ENCODE measurements around the gene CYP4F8.
A peak's percentile ranks its signal among the peaks of the same experiment; 100 is the strongest.
"Not testable (repeated sequence)": the region's sequence is repeated elsewhere in the genome, so short reads cannot be mapped to it uniquely, and the experiment has no call there.

The CYP4F8 gene, protein sequence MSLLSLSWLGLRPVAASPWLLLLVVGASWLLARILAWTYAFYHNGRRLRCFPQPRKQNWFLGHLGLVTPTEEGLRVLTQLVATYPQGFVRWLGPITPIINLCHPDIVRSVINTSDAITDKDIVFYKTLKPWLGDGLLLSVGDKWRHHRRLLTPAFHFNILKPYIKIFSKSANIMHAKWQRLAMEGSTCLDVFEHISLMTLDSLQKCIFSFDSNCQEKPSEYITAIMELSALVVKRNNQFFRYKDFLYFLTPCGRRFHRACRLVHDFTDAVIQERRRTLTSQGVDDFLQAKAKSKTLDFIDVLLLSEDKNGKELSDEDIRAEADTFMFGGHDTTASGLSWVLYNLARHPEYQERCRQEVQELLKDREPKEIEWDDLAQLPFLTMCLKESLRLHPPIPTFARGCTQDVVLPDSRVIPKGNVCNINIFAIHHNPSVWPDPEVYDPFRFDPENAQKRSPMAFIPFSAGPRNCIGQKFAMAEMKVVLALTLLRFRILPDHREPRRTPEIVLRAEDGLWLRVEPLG

DNA sequence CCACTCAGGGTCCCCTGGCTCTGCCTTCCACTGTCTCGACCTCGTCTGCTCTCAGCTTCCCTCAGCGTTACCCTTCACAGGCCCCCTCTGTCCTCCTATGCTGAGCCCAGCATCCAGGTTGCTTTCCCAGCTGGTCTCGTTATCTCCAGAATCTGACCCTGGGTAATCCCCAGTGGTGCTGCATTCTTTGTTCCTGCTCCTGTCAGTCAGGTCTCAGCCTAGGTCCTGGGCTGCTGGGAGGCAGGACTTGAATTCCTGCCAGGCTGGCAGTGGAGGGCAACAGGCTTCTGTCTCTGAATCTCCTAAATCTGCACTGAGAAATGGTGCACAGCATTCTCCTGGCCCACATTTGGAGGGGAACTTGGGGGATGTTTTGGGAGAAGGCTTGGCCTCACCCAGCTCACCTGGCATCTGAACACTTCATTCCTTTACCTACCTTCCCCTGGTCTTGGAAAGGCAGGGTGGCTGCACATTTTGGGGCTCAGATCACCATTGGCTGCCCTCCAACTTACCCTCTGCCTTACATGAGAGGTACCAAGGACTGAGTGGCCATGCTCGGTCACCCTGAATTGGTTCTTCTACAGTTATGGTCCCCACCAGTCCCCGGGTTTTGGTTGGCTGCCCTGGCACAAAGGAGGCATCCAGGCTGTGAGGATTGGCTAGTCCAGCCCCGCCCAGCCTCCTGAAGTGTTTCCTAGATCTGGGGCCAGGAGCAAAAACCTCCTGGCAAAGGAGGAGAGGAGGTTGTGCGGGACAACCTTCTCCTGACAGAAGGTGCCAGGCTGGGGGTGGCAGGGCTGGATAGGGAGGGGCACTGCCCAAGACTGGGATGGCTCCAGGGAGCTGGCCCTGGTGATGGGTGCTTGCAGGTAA lies at the start of gene CYP4F8:
Gene CYP4F8 (plus strand): TSS at position 712 of the 873 bp plus-strand sequence. CDS start 399 bp downstream, outside the sequence.
- DNase-seq (ENCODE audit: low spot score) = no peak

DNA sequence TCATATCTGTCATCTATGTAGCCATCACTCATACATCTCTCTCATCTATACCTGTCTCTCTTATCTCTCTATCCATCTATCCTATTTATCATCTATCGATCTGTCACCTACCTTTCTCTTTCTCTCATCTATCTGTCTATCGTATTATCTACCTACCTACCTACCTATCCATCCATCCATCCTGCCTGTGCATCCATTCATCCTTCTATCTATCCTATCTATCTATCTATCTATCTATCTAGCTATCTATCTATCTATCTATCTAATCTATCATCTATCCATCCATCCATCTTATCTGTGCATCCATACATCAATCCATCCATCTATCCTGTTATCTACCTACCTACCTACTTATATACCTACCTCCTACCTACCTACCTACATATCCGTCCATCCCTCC lies 44.6 kb upstream of the CYP4F8 start:
- no peak for DNase-seq (ENCODE audit: low spot score)

DNA sequence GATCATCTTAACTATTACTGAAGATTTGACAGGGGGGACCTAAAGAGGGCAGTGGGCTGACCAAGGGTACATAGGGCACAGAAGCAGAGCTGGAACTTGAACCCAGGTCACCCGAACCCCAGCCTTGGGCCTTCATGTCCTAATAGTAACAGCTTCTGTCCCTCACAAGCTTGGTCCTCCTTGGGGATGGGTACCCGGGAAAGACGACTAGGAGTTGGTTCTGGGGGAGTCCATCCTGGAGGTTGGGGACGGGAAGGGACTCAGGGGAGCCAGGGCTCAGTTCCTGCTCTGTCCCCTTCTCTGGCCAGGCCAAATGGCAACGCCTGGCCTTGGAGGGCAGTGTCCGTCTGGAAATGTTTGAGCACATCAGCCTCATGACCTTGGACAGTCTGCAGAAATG lies 39.6 kb upstream of the CYP4F8 start:
- DNase-seq (ENCODE audit: low spot score) = no peak

DNA sequence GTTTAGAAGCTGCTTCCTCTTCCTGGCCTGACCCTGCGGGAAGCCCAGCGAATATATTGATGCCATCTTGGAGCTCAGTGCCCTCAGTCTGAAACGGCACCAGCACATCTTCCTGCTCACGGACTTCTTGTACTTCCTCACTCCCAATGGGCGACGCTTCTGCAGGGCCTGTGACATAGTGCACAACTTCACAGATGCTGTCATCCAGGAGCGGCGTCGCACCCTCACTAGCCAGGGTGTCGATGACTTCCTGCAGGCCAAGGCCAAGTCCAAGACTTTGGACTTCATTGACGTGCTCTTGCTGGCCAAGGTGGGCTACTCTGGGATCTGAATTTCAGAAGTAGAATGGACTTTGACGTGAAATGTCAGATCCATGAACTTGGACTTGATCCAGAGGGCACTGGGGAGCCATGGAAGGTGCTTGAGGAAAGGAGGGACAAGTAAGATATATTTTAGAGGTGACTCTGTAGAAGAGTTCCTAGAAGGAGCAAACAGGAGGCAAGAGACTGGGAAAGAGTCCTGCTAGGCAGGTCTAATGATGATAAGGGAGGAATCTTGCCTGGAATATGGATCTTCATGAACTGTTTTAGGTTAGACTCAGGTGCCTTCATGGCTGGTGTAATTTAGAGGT lies 38.4 kb upstream of the CYP4F8 start:
- no peak for DNase-seq (ENCODE audit: low spot score)

GRCh38 chr19:15577184-15577771 lies 37.7 kb upstream of the CYP4F8 start:
- DNase-seq (ENCODE audit: low spot score) = no peak

- no peak for DNase-seq (ENCODE audit: low spot score)
These were observed 31.7 kb upstream of the CYP4F8 start for GRCh38 chr19:15583346-15583745.

GRCh38 chr19:15584095-15584494 lies 30.9 kb upstream of the CYP4F8 start:
- no peak for DNase-seq (ENCODE audit: low spot score)

DNA sequence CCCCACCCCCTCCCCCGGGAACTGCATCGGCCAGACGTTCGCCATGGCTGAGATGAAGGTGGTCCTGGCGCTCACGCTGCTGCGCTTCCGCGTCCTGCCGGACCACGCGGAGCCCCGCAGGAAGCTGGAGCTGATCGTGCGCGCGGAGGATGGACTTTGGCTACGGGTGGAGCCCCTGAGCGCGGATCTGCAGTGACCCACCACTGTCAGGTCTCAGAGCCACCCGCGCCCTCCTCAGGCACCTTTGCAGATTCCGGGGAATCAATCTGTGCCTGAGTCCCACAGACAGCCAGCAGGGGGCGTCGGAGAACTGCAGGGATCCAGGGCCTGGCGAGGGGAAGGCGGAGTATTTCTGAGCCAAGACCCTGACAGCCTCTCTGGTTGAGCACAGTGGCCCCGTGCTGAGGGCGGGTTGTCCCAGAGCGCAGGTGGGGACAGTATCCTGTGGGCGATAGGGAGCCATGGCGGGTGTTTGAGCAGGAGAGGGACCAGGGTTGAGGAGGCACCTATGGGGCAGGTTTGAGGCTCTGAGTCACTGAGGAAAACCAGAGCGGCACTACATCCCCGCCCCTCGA lies 30.4 kb upstream of the CYP4F8 start:
- peak; percentile 69 for DNase-seq (ENCODE audit: low spot score)

DNA sequence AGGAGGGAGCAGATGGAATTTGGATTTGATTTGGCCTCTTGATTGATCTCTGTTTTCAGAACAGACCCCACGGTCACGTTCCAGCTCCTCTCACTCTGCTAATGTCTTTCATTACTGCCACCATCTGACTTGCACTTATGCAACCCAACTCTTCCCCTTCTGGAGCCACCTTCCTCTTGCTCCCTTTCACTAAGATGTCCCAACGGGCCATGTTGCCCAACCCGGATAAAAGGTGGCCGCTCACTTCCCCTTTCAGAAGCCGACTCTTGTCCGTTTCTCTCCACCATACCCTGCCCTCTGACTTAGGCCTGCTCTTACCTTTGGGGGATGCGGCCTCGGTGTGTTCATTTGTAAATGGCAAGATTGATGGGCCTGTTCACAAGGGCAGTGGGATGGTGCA lies 27.4 kb upstream of the CYP4F8 start:
- DNase-seq (ENCODE audit: low spot score) = no peak

- DNase-seq (ENCODE audit: low spot score) = no peak
These were observed 26.8 kb upstream of the CYP4F8 start for GRCh38 chr19:15588265-15588664.

DNA sequence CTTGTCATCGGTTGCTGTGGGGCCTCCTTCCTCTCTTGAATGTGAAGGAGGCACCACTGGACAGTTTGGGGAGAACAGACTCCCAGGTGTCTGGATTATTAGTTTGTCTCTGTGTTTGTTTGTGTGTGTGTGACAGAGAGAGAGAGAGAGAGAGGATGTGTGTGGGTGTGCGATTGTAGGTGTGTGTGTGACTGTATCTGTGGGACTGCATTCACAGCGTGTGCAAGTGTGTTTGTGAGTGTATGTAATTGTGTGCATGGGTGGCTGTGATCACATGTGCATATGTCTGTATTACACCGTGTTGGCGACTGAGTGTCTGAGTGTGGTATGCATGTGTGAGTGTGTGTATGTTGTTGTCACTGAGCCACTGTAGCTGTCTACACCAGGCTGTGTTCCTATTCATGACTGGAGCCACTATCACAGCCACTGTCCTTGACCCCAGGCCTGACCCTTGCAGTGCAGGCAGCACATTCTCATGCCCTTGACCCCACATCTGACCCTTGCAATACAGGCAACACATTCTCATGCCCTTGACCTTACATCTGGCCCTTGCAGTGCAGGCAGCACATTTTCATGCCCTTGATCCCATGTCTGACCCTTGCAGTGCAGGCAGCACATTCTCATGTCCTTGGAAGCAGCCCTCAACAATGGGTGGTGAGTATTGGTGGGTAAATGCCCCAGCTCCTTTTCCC lies 25.1 kb upstream of the CYP4F8 start:
- no peak for DNase-seq (ENCODE audit: low spot score)

GRCh38 chr19:15591796-15592195 lies 23.2 kb upstream of the CYP4F8 start:
- DNase-seq (ENCODE audit: low spot score) = no peak

DNA sequence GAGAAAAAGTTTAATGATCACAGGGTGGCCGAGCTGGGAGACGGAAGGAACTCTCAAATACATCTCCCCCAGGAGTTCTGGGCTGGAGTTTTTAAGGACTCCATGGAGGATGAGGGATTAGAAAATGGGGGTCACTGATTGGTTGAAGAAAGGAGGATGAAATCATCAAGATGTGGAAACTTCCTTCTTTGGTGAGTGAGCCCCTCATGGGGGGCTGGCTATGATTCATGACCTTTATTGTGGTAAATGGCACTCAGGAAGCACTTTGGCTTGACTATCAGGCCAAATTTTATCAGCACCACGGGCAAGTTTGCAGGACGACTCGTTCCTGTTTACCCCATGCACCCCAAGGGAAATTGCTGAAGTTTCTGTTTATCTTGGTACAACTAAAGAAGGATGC lies 22.5 kb upstream of the CYP4F8 start:
- not testable (repeated sequence) for DNase-seq (ENCODE audit: low spot score)

- not testable (repeated sequence) for DNase-seq (ENCODE audit: low spot score)
These were observed 21.3 kb upstream of the CYP4F8 start for GRCh38 chr19:15593766-15594165.

- no peak for DNase-seq (ENCODE audit: low spot score)
These were observed 19.9 kb upstream of the CYP4F8 start for GRCh38 chr19:15595069-15595468.

DNA sequence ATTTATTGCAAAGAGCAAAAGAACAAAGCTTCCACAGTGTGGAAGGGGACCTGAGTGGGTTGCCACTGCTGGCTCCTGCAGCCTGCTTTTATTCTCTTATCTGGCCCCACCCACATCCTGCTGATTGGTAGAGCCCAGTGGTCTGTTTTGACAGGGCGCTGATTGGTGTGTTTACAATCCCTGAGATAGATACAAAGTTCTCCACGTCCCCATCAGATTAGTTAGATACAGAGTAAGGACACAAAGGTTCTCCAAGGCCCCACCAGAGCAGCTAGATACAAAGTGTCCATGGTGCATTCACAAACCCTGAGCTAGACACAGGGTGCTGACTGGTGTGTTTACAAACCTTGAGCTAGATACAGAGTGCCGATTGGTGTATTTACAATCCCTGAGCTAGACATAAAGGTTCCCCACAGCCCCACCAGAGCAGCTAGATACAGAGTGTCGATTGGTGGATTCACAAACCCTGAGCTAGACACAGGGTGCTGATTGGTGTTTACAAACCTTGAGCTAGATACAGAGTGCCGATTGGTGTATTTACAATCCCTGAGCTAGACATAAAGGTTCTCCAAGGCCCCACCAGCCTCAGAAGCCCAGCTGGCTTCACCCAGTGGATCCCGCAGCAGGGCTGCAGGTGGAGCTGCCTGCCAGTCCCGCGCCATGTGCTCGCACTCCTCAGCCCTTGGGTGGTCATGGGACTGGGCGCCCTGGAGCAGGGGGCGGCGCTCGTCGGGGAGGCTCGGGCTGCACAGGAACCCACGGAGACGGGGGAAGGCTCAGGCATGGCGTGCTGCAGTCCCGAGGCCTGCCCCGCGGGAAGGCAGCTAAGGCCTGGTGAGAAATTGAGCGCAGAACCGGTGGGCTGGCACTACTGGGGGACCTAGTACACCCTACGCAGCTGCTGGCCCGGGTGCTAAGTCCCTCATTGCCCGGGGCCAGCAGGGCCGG lies 6.8 kb upstream of the CYP4F8 start:
- not testable (repeated sequence) for DNase-seq (ENCODE audit: low spot score)

DNA sequence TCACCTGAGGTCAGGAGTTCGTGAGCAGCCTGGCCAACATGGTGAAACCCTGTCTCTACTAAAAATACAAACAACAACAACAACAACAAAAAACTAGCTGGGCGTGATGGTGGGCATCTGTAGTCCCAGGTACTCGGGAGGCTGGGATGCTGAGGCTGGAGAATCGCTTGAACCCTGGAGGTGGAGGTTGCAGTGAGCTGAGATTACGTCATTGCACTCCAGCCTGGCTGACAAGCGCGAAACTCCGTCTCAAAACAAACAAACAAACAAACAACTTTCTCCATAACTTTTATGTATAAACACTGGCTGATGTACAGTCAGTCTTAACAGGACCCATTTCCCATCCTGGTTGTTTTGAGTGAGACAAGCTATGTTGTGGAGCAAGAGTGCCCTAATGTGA lies 5.8 kb upstream of the CYP4F8 start:
- no peak for DNase-seq (ENCODE audit: low spot score)

GRCh38 chr19:15612342-15612741 lies 2.7 kb upstream of the CYP4F8 start:
- DNase-seq (ENCODE audit: low spot score) = no peak

GRCh38 chr19:15613338-15613737 lies 1.7 kb upstream of the CYP4F8 start:
- DNase-seq (ENCODE audit: low spot score) = no peak

- no peak for DNase-seq (ENCODE audit: low spot score)
These were observed 508 bp downstream of the CYP4F8 start for GRCh38 chr19:15615526-15615925.
